HG03571 (cell line): ENCODE results near the gene RTL9.

Experiments
- ATAC-seq: cut with Tn5 transposase; IDR thresholded peaks from one replicate; pipeline ENCODE4 v1.9.1; 2021; ENCODE audit not compliant: unreplicated experiment

The RTL9 gene

GRCh38 chrX:110341189-110342035, 17.2 kb upstream of the RTL9 start:
- ATAC-seq: peak; percentile 79

GRCh38 chrX:110346681-110347080, 12.0 kb upstream of the RTL9 start:
- no peak for ATAC-seq

GRCh38 chrX:110359273-110359672, 625 bp downstream of the RTL9 start:
- no peak for ATAC-seq

GRCh38 chrX:110363244-110363643, 4.6 kb downstream of the RTL9 start:
- ATAC-seq: no peak

- ATAC-seq: no peak
Observed at GRCh38 chrX:110373310-110373709, 14.7 kb downstream of the RTL9 start.

- ATAC-seq: no peak
Observed at GRCh38 chrX:110374559-110374958, 15.9 kb downstream of the RTL9 start.

- no peak for ATAC-seq
Observed at GRCh38 chrX:110381216-110381615, 22.6 kb downstream of the RTL9 start.

- ATAC-seq: no peak
Observed at GRCh38 chrX:110383414-110383813, 24.8 kb downstream of the RTL9 start.

- no peak for ATAC-seq
Observed at GRCh38 chrX:110384490-110384889, 25.8 kb downstream of the RTL9 start.

GRCh38 chrX:110389570-110389969, 30.9 kb downstream of the RTL9 start:
- no peak for ATAC-seq

- ATAC-seq: no peak
Observed at GRCh38 chrX:110391086-110391485, 32.4 kb downstream of the RTL9 start.

GRCh38 chrX:110394651-110395050, 36.0 kb downstream of the RTL9 start:
- no peak for ATAC-seq

GRCh38 chrX:110395877-110396276, 37.2 kb downstream of the RTL9 start:
- ATAC-seq: no peak

- ATAC-seq: no peak
Observed at GRCh38 chrX:110396735-110397134, 38.1 kb downstream of the RTL9 start.

- no peak for ATAC-seq
Observed at GRCh38 chrX:110397339-110397738, 38.7 kb downstream of the RTL9 start.

- no peak for ATAC-seq
Observed at GRCh38 chrX:110397904-110398303, 39.3 kb downstream of the RTL9 start.

- ATAC-seq: no peak
Observed at GRCh38 chrX:110399497-110399896, 40.8 kb downstream of the RTL9 start.

- no peak for ATAC-seq
Observed at GRCh38 chrX:110399966-110400365, 41.3 kb downstream of the RTL9 start.

GRCh38 chrX:110401135-110401534, 42.5 kb downstream of the RTL9 start:
- ATAC-seq: no peak

GRCh38 chrX:110402091-110402849, 43.6 kb downstream of the RTL9 start:
- no peak for ATAC-seq

GRCh38 chrX:110402850-110403221, 44.2 kb downstream of the RTL9 start:
- no peak for ATAC-seq
